Progenitor cell of endocrine pancreas (in vitro differentiated cells): ENCODE results near the gene DPF3. TPM values are rescaled to one million over a fixed set of nuclear protein-coding genes. Genes with fewer than 3 reads are reported as not detected.

Experiments used
- DNase-seq: peaks from one replicate; pipeline ENCODE4 v3.0.0; 2021; ENCODE audit warnings: low spot score; ENCODE audit not compliant: unreplicated experiment
- H3K27ac Mint-ChIP-seq: 2 replicates; pipeline ENCODE4 v1.8.0; 2021; ENCODE audit warnings: mild to moderate bottlenecking, moderate library complexity, mixed read lengths
- H3K27me3 Mint-ChIP-seq: 2 replicates; pipeline ENCODE4 v1.8.0; 2021; ENCODE audit warnings: mixed read lengths
- H3K36me3 Mint-ChIP-seq: 2 replicates; pipeline ENCODE4 v1.8.0; 2022; ENCODE audit warnings: mixed read lengths; ENCODE audit not compliant: insufficient read depth
- H3K4me1 Mint-ChIP-seq: 2 replicates; pipeline ENCODE4 v1.8.0; 2021; ENCODE audit warnings: low read depth, mixed read lengths
- H3K4me3 Mint-ChIP-seq: 2 replicates; pipeline ENCODE4 v1.8.0; 2021; ENCODE audit warnings: low read depth, mild to moderate bottlenecking, moderate library complexity, mixed read lengths
- H3K9me3 Mint-ChIP-seq: 2 replicates; pipeline ENCODE4 v1.8.0; 2021; ENCODE audit warnings: low read depth, mixed read lengths
- CTCF ChIP-seq: fragments of 200-600 bp; sonication (generic); IDR thresholded peaks from one replicate; pipeline ENCODE4 v1.5.0; 2021; ENCODE audit warnings: antibody characterized with exemption, mild to moderate bottlenecking; ENCODE audit not compliant: unreplicated experiment
- total RNA-seq: library from RNA; stranded (reverse); gene quantifications from 2 replicates; pipeline ENCODE4 v1.2.1, GENCODE V29; 2021

Gene DPF3
- total RNA-seq, 1 donor from 2014 or later = 2.2 TPM

GRCh38 chr14:72742838-72743195, 151.1 kb downstream of the DPF3 start:
- TF ChIP-seq CTCF = no peak
- no peak overlapping the region for H3K27ac Mint-ChIP-seq
- no peak overlapping the region for H3K4me3 Mint-ChIP-seq
- no peaks in the 10 kb centered on the region for H3K36me3 Mint-ChIP-seq
- H3K9me3 Mint-ChIP-seq = peaks cover 2% of the 10 kb centered on the region
- DNase-seq = no peak
- peaks cover 2% of the 10 kb centered on the region for H3K27me3 Mint-ChIP-seq
- H3K4me1 Mint-ChIP-seq = no peaks in the 10 kb centered on the region

GRCh38 chr14:72742118-72742837, 151.6 kb downstream of the DPF3 start:
- no peak for TF ChIP-seq CTCF
- Mint-ChIP-seq H3K27ac (no peak overlapping the region), H3K27me3 (peaks cover 2% of the 10 kb centered on the region), H3K36me3 (no peaks in the 10 kb centered on the region), H3K4me3 (no peak overlapping the region), H3K9me3 (no peaks in the 10 kb centered on the region), H3K4me1 (no peaks in the 10 kb centered on the region)
- DNase-seq = no peak

- peaks cover 2% of the 10 kb centered on the region for H3K27me3 Mint-ChIP-seq
- H3K4me1 Mint-ChIP-seq = no peaks in the 10 kb centered on the region
- TF ChIP-seq CTCF = no peak
- no peaks in the 10 kb centered on the region for H3K9me3 Mint-ChIP-seq
- DNase-seq = no peak
- H3K4me3 Mint-ChIP-seq = no peak overlapping the region
- H3K27ac Mint-ChIP-seq = no peak overlapping the region
- H3K36me3 Mint-ChIP-seq = no peaks in the 10 kb centered on the region
Observed at GRCh38 chr14:72741826-72742117, 152.1 kb downstream of the DPF3 start.

- no peak overlapping the region for H3K27ac Mint-ChIP-seq
- peaks cover 2% of the 10 kb centered on the region for H3K27me3 Mint-ChIP-seq
- H3K4me3 Mint-ChIP-seq = no peak overlapping the region
- DNase-seq = no peak
- no peak for TF ChIP-seq CTCF
- no peaks in the 10 kb centered on the region for H3K4me1 Mint-ChIP-seq
- H3K9me3 Mint-ChIP-seq = no peaks in the 10 kb centered on the region
- no peaks in the 10 kb centered on the region for H3K36me3 Mint-ChIP-seq
Observed at GRCh38 chr14:72740966-72741825, 152.7 kb downstream of the DPF3 start.

- no peak for TF ChIP-seq CTCF
- H3K36me3 Mint-ChIP-seq = no peaks in the 10 kb centered on the region
- H3K9me3 Mint-ChIP-seq = no peaks in the 10 kb centered on the region
- DNase-seq = no peak
- no peak overlapping the region for H3K4me3 Mint-ChIP-seq
- H3K27me3 Mint-ChIP-seq = peaks cover 2% of the 10 kb centered on the region
- H3K27ac Mint-ChIP-seq = no peak overlapping the region
- H3K4me1 Mint-ChIP-seq = no peaks in the 10 kb centered on the region
Observed at GRCh38 chr14:72740504-72740961, 153.4 kb downstream of the DPF3 start.
